Raji (cell line): ENCODE results near the gene TSEN2.

Experiments used
- POLR2A ChIP-seq: IDR thresholded peaks from 2 replicates; pipeline ENCODE4 v1.6.1; 2011; ENCODE audit warnings: low read depth, low read length, control low read depth; ENCODE audit not compliant: insufficient read depth

The TSEN2 gene

GRCh38 chr3:12483410-12483809 is 870 bp upstream of the TSEN2 start:
- TF ChIP-seq POLR2A = no peak

GRCh38 chr3:12483872-12484197 is 445 bp upstream of the TSEN2 start:
- no peak for TF ChIP-seq POLR2A

GRCh38 chr3:12484983-12485327 is 675 bp downstream of the TSEN2 start:
- no peak for TF ChIP-seq POLR2A

- TF ChIP-seq POLR2A = no peak
These were observed 1.7 kb downstream of the TSEN2 start for GRCh38 chr3:12486001-12486400.

- no peak for TF ChIP-seq POLR2A
These were observed 2.6 kb downstream of the TSEN2 start for GRCh38 chr3:12486916-12487315.

- no peak for TF ChIP-seq POLR2A
These were observed 3.1 kb downstream of the TSEN2 start for GRCh38 chr3:12487336-12487735.

GRCh38 chr3:12487786-12488185 is 3.5 kb downstream of the TSEN2 start:
- TF ChIP-seq POLR2A = no peak

- TF ChIP-seq POLR2A = no peak
These were observed 5.1 kb downstream of the TSEN2 start for GRCh38 chr3:12489368-12489767.

GRCh38 chr3:12489832-12490231 is 5.6 kb downstream of the TSEN2 start:
- no peak for TF ChIP-seq POLR2A

- no peak for TF ChIP-seq POLR2A
These were observed 6.3 kb downstream of the TSEN2 start for GRCh38 chr3:12490547-12490946.

- no peak for TF ChIP-seq POLR2A
These were observed 11.6 kb downstream of the TSEN2 start for GRCh38 chr3:12495749-12496452.

GRCh38 chr3:12496453-12496761 is 12.1 kb downstream of the TSEN2 start:
- no peak for TF ChIP-seq POLR2A

GRCh38 chr3:12499474-12499873 is 15.2 kb downstream of the TSEN2 start:
- TF ChIP-seq POLR2A = no peak

- no peak for TF ChIP-seq POLR2A
These were observed 17.2 kb downstream of the TSEN2 start for GRCh38 chr3:12501360-12502020.

- TF ChIP-seq POLR2A = no peak
These were observed 19.1 kb downstream of the TSEN2 start for GRCh38 chr3:12503126-12503957.

- no peak for TF ChIP-seq POLR2A
These were observed 22.0 kb downstream of the TSEN2 start for GRCh38 chr3:12506201-12506709.

GRCh38 chr3:12507591-12508281 is 23.5 kb downstream of the TSEN2 start:
- TF ChIP-seq POLR2A = no peak
